HUES6 (cell line): ENCODE results near the gene STK32C.

Experiments
- H3K27ac ChIP-seq: 2 replicates; pipeline ENCODE4 v1.7.0; 2013; ENCODE audit warnings: low read depth, mild to moderate bottlenecking, low read length, inconsistent platforms
- H3K27me3 ChIP-seq: 2 replicates; pipeline ENCODE4 v1.6.1; 2013; ENCODE audit warnings: low read length; ENCODE audit not compliant: control insufficient read depth, insufficient read depth
- H3K36me3 ChIP-seq: 2 replicates; pipeline ENCODE4 v1.6.1; 2013; ENCODE audit warnings: low read length; ENCODE audit not compliant: control insufficient read depth, insufficient read depth
- H3K4me1 ChIP-seq: 2 replicates; pipeline ENCODE4 v1.6.1; 2013; ENCODE audit warnings: low read length; ENCODE audit not compliant: control insufficient read depth, insufficient read depth
- H3K4me3 ChIP-seq: 2 replicates; pipeline ENCODE4 v1.5.1; 2013; ENCODE audit warnings: low read depth, low read length
- H3K9ac ChIP-seq: one replicate; pipeline ENCODE4 v1.6.1; 2013; ENCODE audit warnings: mild to moderate bottlenecking, low read length
- H3K9me3 ChIP-seq: 2 replicates; pipeline ENCODE4 v1.6.1; 2013; ENCODE audit warnings: low read depth, low read length; ENCODE audit not compliant: control insufficient read depth, insufficient read depth

STK32C gene

DNA sequence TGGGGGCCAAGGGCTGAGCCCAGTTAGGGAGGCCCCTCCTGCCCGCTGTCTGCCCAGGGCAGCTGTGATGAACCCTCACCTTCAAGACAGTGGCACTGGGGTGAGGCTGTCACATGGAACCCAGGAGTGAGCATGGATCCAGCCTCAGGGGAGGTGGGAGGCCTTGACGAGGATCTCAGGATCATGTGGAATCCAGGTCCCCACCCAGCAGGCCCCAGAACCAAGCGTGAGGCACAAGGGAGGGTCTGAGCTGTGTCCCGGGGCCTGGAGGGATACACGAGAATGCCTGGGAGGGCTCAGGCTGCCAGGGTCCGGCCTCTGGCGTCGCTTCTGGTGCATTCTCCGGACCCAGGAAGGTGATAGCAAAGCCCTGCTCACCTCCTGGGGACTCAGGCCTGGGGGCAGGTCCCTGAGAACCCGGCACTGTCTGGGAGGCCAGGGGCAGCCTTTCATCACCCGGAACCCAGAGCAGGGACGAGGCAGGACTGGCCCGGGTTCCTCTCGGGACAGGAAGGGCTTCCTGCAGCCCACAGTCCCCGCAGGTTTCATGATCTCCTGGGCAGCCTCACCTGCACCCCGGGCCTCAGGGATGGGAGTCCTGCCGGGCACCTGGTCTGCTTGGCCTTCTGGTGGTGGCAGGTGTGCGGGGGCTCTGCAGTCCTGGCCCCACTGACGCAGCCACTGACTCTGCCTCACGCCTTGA, 103.5 kb downstream of the STK32C start:
- no peak overlapping the region for H3K27ac ChIP-seq
- no peak overlapping the region for H3K9ac ChIP-seq
- no peaks in the 10 kb centered on the region for H3K27me3 ChIP-seq
- H3K4me3 ChIP-seq, result no peak overlapping the region
- peaks cover 5% of the 10 kb centered on the region; the same call in 1 of the 2 replicates for H3K36me3 ChIP-seq
- H3K9me3 ChIP-seq, result no peaks in the 10 kb centered on the region
- H3K4me1 ChIP-seq, result no peaks in the 10 kb centered on the region

- H3K9me3 ChIP-seq, result no peaks in the 10 kb centered on the region
- peaks cover 5% of the 10 kb centered on the region; the same call in 1 of the 2 replicates for H3K36me3 ChIP-seq
- no peaks in the 10 kb centered on the region for H3K4me1 ChIP-seq
- no peak overlapping the region for H3K9ac ChIP-seq
- H3K27ac ChIP-seq, result no peak overlapping the region
- no peak overlapping the region for H3K4me3 ChIP-seq
- no peaks in the 10 kb centered on the region for H3K27me3 ChIP-seq
Observed at GRCh38 chr10:132203256-132204077, 104.3 kb downstream of the STK32C start.

DNA sequence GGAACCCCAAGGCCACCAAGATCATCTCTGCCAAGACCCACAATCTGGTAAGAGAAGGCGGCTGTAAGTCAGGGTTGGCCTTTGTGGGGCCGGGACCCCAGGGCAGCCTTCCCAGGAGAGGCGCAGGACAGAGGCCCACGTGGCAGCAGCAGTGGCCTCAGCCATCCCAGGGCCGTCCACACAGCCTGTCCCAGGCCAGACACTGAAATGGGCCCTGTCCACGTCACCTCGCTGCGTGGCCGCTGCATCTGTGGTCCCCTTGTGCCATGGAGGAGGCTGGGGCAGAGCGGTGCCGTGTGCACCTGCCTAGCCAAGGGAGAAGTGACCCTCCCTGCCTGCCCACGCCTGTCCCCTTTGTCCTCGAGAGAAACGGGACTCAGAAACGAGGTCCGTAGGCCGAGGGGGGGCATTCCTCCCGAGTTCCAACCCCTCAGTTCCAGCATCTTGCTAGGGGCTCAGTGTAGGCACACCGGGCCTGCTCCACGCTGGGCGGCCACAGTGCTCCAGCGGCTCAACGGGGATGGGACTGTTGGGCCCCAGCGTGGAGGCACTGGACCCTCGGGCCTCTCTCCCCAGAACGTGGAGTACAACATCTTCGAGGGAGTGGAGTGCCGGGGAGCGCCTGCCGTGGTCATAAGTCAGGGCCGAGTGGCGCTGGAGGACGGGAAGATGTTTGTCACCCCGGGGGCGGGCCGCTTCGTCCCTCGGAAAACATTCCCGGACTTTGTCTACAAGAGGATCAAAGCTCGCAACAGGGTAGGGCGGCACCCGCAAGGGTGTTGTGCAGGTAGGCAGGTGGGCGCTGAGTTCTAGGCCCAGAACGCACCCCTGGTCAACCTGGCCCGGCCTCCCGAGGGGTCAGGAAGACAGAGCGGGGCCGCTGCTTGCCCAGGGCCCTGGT, 105.4 kb downstream of the STK32C start:
- H3K9ac ChIP-seq, result no peak overlapping the region
- H3K27me3 ChIP-seq, result no peaks in the 10 kb centered on the region
- peaks cover 5% of the 10 kb centered on the region; the same call in 1 of the 2 replicates for H3K36me3 ChIP-seq
- H3K27ac ChIP-seq, result no peak overlapping the region
- no peak overlapping the region for H3K4me3 ChIP-seq
- no peaks in the 10 kb centered on the region for H3K9me3 ChIP-seq
- H3K4me1 ChIP-seq, result no peaks in the 10 kb centered on the region

DNA sequence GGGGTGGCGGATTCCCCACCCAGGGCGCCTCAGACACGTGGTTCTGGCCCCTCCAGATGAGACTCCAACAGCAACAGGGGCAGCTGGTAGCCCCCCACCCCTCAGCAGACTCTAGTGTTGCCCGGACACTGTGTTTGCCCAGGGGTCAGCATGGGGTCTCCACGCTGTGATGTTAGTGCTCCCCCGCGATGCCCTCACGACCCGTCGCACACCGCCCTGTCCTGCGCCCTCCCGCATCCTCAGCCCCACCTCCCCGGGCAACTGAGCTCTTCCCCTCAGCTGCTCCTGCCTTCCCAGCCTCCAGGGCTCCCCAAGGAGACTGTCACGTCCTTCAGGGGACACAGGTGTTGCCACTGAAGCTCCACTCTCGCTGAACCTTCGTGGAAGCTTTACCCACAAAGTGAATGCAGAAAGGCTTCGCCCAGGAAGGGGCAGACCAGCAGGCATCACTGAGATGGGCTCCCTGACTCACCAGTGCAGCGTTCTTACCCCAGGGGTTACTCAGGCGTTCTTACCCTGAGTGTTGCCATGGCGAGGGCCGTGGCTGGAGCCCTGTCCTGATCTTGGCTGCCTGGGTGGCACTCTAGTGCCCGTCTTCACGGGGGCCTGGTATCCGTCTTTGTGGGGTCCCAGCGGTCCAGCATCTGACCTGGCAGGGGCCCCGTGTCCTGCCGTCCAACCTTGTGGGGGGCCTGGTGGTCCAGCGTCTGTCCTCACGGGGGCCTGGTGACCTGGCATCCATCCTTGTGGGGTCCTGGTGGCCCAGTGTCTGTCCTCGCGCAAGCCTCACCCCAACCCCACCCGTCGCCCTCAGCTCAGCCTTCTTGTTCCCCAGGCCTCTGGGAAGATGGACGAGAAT, 106.4 kb downstream of the STK32C start:
- H3K27me3 ChIP-seq, result no peaks in the 10 kb centered on the region
- no peaks in the 10 kb centered on the region for H3K4me1 ChIP-seq
- no peak overlapping the region for H3K4me3 ChIP-seq
- H3K36me3 ChIP-seq, result peaks cover 5% of the 10 kb centered on the region; the same call in 1 of the 2 replicates
- no peak overlapping the region for H3K9ac ChIP-seq
- no peak overlapping the region for H3K27ac ChIP-seq
- no peaks in the 10 kb centered on the region for H3K9me3 ChIP-seq

- Histone ChIP-seq H3K9ac (no peak overlapping the region), H3K36me3 (peaks cover 5% of the 10 kb centered on the region; the same call in 1 of the 2 replicates), H3K4me3 (no peak overlapping the region), H3K9me3 (no peaks in the 10 kb centered on the region), H3K4me1 (no peaks in the 10 kb centered on the region), H3K27ac (no peak overlapping the region), H3K27me3 (no peaks in the 10 kb centered on the region)
Observed at GRCh38 chr10:132200344-132201110, 107.2 kb downstream of the STK32C start.

GRCh38 chr10:132199854-132200311, 107.9 kb downstream of the STK32C start:
- Histone ChIP-seq H3K4me1 (no peaks in the 10 kb centered on the region), H3K9me3 (no peaks in the 10 kb centered on the region), H3K9ac (no peak overlapping the region), H3K36me3 (peaks cover 5% of the 10 kb centered on the region; the same call in 1 of the 2 replicates), H3K27ac (no peak overlapping the region), H3K4me3 (no peak overlapping the region), H3K27me3 (no peaks in the 10 kb centered on the region)

- Histone ChIP-seq H3K36me3 (peaks cover 5% of the 10 kb centered on the region; the same call in 1 of the 2 replicates), H3K9me3 (no peaks in the 10 kb centered on the region), H3K9ac (no peak overlapping the region), H3K27me3 (no peaks in the 10 kb centered on the region), H3K4me3 (no peak overlapping the region), H3K4me1 (no peaks in the 10 kb centered on the region), H3K27ac (no peak overlapping the region)
Observed at GRCh38 chr10:132199268-132199853, 108.4 kb downstream of the STK32C start.

- peaks cover 5% of the 10 kb centered on the region; the same call in 1 of the 2 replicates for H3K36me3 ChIP-seq
- H3K27me3 ChIP-seq, result no peaks in the 10 kb centered on the region
Observed at GRCh38 chr10:132198381-132199181, 109.2 kb downstream of the STK32C start.

DNA sequence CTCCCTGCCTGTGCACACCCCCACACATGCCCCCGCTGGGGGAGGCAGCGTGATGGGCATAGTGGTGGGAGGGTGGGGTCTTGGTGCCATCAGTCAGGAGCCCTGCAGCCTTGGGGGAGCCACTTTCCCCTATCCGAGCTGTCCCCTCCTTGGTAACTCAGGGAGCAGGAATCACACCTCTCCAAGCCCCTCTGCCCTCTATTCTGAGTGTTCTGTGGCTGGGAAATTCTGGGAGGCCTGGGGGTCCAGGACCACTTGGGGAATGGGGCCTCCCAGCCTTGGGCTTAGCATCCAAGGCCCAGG, 109.7 kb downstream of the STK32C start:
- no peak overlapping the region for H3K9ac ChIP-seq
- no peak overlapping the region for H3K27ac ChIP-seq
- no peak overlapping the region for H3K4me3 ChIP-seq
- H3K36me3 ChIP-seq, result peaks cover 3% of the 10 kb centered on the region; the same call in 1 of the 2 replicates
- no peaks in the 10 kb centered on the region for H3K4me1 ChIP-seq
- H3K9me3 ChIP-seq, result no peaks in the 10 kb centered on the region
- H3K27me3 ChIP-seq, result no peaks in the 10 kb centered on the region

More at GRCh38 chr10:132198381-132199181, 109.2 kb downstream of the STK32C start:
- Histone ChIP-seq H3K9ac (no peak overlapping the region), H3K9me3 (no peaks in the 10 kb centered on the region), H3K4me1 (no peaks in the 10 kb centered on the region), H3K4me3 (no peak overlapping the region), H3K27ac (no peak overlapping the region)
